COLO668 (cell line): Measurements from ENCODE around the gene CACNA1H.

Experiments used
- DNase-seq: peaks from one replicate; lab custom pipeline; 2025; ENCODE audit not compliant: unreplicated experiment; lab: John Stamatoyannopoulos, UW

The CACNA1H gene

GRCh38 chr16:1121601-1122397 lies 31.1 kb upstream of the CACNA1H start:
- DNase-seq = peak; percentile 31

DNA sequence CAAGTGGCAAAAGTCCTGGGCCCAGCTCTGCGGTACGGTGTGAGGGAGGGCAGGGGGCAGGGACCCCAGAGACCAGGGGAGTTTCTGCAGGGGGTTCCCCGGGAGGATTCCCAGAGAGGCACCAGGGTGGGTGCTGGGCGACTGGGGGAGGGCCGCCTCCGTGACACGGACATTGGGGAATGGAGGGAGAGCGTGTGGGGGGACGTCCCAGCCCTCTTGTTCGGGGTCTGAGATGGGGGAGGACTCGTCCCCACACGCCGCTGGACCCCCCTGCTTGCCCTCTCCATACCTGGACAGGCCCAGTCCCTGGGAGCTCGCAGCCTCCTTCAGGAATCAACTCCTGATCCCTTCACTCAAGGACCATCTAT lies 30.5 kb upstream of the CACNA1H start:
- no peak for DNase-seq

DNA sequence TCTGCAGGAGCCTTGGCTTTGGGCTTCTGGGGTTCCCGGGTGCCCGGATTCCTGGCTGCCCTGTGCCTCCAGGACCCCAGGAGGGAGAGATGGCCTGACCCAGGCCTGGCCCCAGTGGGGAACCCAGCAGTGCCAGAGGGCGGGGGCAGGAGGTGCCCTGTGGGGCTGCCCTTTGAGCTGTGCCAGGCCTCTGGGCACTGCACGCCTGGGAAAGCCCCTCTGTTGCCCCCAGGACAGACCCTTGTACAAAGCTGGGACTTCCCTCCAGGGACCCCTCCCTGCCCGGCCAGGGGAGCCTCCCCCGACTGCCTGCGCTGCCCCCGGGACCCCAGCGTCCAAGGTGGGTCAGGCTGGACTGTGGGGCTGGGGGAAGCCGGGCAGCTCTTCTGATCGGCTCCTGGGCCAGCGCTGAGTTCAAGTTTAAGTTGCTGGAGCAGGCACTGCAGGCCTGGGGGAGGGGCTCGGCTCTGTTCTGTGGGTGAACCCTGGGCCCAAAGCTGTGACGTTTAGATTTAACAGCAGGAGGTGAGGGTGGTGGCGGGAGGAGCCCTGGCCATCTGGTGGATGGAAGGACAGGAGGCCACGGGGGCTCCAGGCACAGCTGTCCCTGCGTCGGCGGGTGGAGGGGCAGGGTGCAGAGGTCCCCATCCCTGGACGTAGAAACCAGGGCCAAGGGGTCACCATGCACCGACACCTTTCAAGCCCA lies 29.2 kb upstream of the CACNA1H start:
- peak; percentile 30 for DNase-seq

DNA sequence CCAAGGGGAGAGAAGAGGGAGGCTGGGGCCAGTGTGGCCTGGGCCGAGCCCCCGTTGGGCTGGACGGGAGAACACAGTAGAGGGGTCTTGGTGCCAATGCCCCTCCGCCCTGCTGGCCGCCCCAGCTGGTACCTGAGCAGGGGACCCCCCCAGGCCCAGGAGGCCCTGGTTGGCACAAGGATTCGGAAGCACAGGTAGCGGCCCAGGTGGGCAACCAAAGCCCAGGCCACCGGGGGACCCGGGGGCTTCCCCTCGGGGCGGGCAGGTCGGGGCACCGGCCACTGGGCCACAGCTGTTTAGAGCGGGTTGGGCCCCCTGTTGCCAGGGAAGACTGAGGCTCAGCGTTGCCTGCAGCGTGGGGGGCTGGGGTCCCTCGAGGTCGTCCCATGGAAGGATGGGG lies 28.6 kb upstream of the CACNA1H start:
- DNase-seq = no peak

DNA sequence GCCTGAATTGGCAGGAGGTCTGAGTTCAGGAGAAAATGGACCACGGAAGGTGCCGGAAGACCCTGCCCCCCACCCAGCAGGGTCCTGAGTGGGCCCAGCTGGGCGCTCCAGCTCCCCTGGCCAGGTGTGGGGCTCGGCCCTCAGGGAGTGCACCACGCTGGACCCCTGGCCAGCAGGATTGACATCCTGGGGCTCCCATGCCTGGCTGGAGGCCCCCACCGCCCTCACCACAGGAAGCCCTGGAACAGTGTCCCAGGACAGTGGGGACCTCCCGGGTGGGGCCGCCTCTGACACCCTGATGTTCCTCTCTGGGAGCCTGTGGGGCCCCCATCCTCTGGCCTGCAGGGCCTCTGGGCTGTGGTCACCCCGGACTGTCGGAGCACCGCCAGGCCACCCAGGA lies 28.1 kb upstream of the CACNA1H start:
- DNase-seq = no peak

DNA sequence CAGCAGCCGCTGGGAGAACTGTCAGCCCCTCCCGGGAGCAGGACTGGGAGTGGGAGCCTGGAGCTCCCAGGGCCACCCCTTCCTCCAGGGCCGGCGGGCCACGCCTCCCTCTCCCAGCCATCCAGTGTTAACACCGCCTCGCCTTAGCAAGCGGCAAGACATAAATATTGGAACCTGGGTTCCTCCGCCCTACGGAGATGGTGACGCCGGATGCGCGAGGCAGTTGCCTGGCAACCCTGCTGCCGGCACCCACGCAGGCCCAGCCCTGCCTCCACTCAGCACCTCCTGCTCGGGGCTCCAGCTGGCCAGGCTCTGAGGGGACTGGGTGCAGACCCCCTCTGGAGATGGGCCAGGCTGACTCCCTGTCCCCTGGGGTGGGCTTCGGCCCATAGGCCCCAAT lies 27.4 kb upstream of the CACNA1H start:
- DNase-seq = peak; percentile 79

GRCh38 chr16:1126044-1126443 lies 26.9 kb upstream of the CACNA1H start:
- peak; percentile 30 for DNase-seq

DNA sequence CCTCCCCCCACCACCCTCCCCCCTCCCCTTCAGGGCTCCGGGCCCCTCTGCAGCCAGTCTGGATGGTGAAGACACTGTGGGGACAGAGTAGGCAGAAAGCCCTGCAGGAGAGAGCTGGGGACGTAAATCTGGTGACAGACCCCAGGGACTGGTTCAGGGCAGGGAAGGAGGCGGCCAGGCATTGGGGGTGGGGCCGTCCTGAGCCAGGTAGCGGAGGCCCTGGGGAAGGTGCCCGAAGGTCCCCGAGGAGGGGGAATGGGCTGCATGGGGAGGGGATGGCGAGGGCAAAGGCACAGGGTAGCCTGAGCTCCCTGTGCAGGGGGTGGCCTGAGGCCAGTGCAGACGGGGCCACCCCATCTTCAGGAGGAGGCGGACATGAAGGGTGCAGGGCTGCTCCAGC lies 26.3 kb upstream of the CACNA1H start:
- DNase-seq = no peak

- no peak for DNase-seq
These were observed 25.8 kb upstream of the CACNA1H start for GRCh38 chr16:1127101-1127500.

DNA sequence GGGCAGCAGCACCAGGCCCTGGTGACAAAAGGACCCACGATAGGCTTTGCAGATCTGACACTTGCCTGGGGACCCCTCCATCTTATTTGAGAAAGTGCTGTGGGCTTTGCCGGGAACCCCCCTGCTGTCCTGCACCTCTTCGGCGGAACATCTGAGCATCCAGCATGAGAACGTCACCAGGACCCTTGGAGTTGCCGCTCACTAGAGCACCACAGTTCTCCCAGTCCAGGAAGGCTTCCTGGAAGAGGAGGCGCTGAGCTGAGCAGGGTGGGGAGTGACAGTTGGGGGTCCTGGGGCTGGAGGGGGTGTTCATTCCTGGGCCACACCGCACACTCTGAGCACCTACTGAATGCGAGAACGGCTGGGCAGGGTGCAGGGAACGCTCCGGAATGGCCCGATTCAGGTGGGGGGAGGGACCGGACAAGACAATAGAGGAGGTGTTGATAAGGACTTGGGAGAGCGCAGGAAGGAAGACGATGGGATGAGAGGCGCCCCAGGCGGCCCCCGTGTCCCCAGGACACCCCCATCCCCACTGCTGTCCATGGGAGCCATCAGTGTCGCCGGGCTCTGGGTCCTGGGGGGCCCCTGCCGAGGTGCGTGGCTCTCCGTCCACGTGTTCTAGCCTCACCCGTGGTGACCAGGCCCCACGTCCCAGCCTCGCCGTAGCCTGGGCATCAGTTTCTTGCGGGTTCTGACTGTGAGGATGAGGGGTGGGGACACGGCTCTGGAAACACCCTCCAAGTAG lies 24.8 kb upstream of the CACNA1H start:
- no peak for DNase-seq

GRCh38 chr16:1129106-1129960 lies 23.6 kb upstream of the CACNA1H start:
- no peak for DNase-seq

DNA sequence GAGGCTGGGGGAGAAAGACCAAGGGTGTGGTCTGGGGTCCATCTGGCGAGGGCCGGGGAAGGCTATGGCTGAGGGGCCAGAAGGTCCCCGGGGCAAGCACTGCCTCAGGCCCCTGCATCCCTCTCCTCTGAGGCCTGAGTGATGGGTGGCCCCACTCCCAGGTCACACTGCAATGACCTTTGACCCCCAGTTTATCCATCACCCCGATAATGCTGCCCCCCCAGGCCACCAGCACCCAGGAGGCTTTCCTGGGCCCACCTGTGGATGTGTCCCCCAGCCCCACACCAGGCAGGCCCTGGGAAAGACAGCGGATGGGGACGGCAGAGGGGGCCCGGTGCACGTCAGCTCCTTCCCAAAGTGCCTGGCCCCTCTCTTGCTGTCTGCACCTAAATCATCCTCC lies 22.5 kb upstream of the CACNA1H start:
- no peak for DNase-seq

- no peak for DNase-seq
These were observed 21.4 kb upstream of the CACNA1H start for GRCh38 chr16:1131378-1131994.

GRCh38 chr16:1132431-1132830 lies 20.5 kb upstream of the CACNA1H start:
- peak; percentile 25 for DNase-seq

DNA sequence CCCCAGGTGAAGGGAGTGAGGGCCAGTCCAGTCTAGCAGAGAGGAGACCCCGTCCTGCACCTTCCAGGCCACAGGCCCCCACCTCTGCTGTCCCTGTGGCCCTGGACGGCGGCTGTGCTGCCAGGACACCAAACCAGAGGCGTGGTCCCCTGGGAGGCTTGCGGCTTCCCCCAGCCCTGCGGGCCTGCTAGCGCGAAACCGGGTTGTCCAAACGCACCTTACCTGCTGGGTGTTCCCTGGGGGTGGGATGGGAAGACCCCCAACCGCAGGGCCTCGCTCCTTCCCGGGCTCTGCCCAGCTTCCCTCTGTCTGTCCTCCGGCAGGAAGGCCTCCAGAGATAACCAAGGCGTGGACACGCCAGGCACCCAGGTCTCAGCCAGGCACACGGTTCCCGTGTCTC lies 19.6 kb upstream of the CACNA1H start:
- DNase-seq = no peak

DNA sequence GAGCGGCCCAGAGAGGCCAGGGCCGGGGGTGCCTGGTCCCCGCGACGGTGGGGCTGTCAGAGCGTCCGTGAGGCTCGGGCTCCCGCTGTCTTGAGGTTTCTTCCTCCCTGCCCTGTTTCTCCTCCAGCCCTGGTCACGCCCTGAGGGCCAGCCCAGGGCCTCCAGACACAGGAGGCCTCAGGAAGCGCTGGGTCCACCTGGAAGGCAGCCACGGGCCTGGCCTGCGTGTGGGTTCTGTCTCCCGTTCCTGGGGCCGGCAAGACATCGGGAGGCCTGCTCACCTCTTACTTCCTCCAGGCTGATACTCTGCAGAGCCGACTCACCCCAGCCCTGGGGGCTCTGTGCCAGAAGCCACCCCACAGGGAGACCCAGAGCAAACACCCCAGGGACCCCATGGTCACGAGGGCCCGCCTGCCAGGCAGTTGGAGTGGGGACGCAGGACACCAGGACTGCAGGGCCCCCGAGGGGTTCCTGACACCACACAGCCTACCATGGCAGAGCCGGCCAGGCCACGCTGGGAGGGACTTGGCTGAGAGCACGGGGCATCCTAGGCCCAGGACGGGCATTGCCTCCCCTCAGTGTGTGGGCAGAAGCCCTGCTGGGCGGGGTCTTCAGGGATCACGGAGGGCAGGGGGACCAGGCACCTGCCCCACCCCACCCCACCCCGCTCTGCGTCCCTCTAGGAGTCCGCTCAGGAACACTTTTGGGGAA lies 18.9 kb upstream of the CACNA1H start:
- DNase-seq = peak; percentile 27

DNA sequence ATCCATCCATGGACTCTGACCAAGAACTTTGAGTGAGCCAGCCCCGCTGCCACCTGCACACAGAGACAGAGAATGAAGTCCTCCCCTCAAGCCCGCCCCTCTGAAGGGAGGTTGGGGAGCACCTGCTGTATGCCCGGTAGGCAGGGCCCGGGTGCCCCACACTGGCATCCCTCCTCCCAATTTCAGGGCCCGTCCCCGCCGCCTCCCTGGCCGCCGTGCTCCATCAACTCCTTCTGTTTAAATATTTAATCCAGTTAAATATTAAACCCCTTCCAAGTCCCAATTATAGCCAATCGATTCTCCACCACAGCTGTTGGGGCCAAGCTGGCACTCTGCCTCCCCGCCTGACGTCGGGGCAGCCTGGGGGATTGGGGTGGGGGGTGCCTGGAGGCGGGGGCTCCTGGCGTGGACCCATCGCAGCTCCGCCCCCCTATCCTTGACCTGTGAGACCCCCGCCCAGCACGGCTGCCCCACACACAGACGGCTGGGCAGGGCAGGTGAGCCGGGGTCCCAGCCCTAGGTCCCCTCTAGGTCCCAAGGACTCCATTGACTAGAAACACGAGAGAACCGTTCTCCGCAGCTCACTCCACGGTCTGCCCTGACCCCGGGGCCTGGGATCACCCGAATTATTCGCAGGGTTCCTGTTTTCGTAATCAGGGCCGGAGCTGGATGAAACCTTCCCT lies 18.0 kb upstream of the CACNA1H start:
- peak; percentile 89 for DNase-seq

DNA sequence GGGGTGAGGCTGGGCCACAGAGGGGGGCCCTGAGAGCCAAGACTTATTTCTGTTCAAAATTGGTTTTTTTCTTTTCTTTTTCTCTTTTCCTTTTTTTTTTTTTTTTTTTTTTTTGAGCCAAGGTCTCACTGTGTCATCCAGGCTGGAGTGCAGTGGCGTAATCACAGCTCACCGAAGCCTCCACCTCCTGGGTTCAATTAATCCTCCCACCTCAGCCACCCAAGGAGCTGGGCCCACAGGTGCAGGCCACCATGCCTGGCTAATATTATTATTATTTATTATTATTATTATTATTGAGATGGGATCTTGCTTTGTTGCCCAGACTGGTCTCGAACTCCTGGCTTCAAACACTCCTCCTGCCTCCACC lies 17.5 kb upstream of the CACNA1H start:
- DNase-seq = no peak

DNA sequence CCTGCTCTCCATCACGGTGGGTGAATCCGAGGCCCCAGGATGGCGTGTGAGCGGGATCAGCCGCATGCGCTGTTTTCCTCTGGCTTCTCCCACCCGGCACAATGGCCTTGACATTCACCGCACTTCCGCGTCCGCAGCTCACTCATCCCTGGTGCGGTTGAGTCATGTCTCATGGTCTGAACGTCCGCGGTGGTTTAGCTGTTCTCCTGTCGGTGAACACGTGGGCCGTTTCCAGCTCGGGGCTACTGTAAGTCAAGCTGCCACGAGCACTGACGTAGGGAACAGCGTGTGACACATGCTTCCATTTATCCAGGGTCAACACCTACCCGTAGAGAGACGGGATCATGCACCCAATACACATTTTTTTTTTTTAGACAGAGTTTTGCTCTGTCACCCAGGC lies 15.3 kb upstream of the CACNA1H start:
- peak; percentile 10 for DNase-seq
